A549 (cell line): ENCODE results near the gene CXCL17. TPM values are rescaled to one million over a fixed set of nuclear protein-coding genes. Genes with fewer than 3 reads are reported as not detected.

Experiments used
- ATAC-seq, 2 experiments: fragments of 200-7000 bp in 1 of 2; fragments of >200 bp in 1 of 2; cut with Nextera tagmentation in 1 of 2; cut with Tn5 transposase in 1 of 2; 3 replicates each; pipeline versions ENCODE4 v1.8.0 to v1.9.1; 2018 to 2020; ENCODE audit warnings: mild to moderate bottlenecking in 1 of 2, moderate library complexity in 1 of 2
- CTCF ChIA-PET: fragments of 300-600 bp; sonication (Branson Sonifier 250); formaldehyde crosslinking; extraction: SDS; loops from one replicate; lab custom pipeline; 2021; ENCODE audit warnings: antibody characterized with exemption, inconsistent platforms; lab: Yijun Ruan, JAX
- POLR2A ChIA-PET: fragments of 350-600 bp; formaldehyde crosslinking; extraction: SDS; loops from one replicate; lab custom pipeline; 2021; ENCODE audit warnings: antibody characterized with exemption, inconsistent platforms; lab: Yijun Ruan, JAX
- DNase-seq, 2 experiments: peaks; one replicate each; pipeline versions ENCODE4 v3.0.0 to v3.0.0-alpha.2; 2011 to 2016; ENCODE audit warnings: low read depth in 1 of 2, low spot score in 1 of 2
- FAIRE-seq: peaks from 2 replicates; lab custom pipeline; 2011; peaks lifted over from hg19 to GRCh38; lab: Jason Lieb, UNC
- H3K27ac ChIP-seq, 2 experiments: fragments of >200 bp; sonication (Bioruptor Twin); formaldehyde crosslinking; 3 replicates each; pipeline ENCODE4 v1.5.1; 2016 to 2017
- H3K4me1 ChIP-seq: fragments of >200 bp; sonication (Bioruptor Twin); formaldehyde crosslinking; 3 replicates; pipeline ENCODE4 v1.6.1; 2016
- H3K4me2 ChIP-seq: fragments of >200 bp; sonication (Bioruptor Twin); formaldehyde crosslinking; 3 replicates; pipeline ENCODE4 v1.6.1; 2016
- H3K4me3 ChIP-seq: fragments of >200 bp; sonication (Bioruptor Twin); formaldehyde crosslinking; 3 replicates; pipeline ENCODE4 v1.5.1; 2016
- H3K9me3 ChIP-seq: fragments of >200 bp; sonication (Bioruptor Twin); formaldehyde crosslinking; 3 replicates; pipeline ENCODE4 v1.6.1; 2016
- BHLHE40 ChIP-seq: IDR thresholded peaks from 2 replicates; pipeline ENCODE4 v1.6.1; 2012; ENCODE audit warnings: low read depth, low read length, inconsistent platforms
- CEBPB ChIP-seq, 2 experiments: fragments of >200 bp in 1 of 2; sonication (Bioruptor Twin) in 1 of 2; formaldehyde crosslinking in 1 of 2; IDR thresholded peaks; 2 replicates each; pipeline ENCODE4 v1.6.1; 2012 to 2016
- CHD4 ChIP-seq: fragments of 200-600 bp; sonication (generic); IDR thresholded peaks from 2 replicates; pipeline ENCODE4 v1.6.1; 2016; ENCODE audit warnings: antibody characterized with exemption, mild to moderate bottlenecking, borderline replicate concordance
- ESRRA ChIP-seq: fragments of 150-350 bp; IDR thresholded peaks from 2 replicates; pipeline ENCODE4 v1.6.1; 2014; ENCODE audit warnings: mild to moderate bottlenecking, low read length, borderline replicate concordance
- HDAC2 ChIP-seq: fragments of 200-600 bp; sonication (generic); IDR thresholded peaks from 2 replicates; pipeline ENCODE4 v1.6.1; 2016
- HOXB13 ChIP-seq: fragments of 250-450 bp; sonication (Bioruptor Pico); IDR thresholded peaks from 2 replicates; pipeline ENCODE4 v1.5.0; 2020; ENCODE audit warnings: low read depth, mild to moderate bottlenecking, moderate library complexity
- HOXB5 ChIP-seq: fragments of 250-450 bp; sonication (Bioruptor Pico); IDR thresholded peaks from 2 replicates; pipeline ENCODE4 v1.5.0; 2020; ENCODE audit warnings: mild to moderate bottlenecking, moderate library complexity
- KDM5A ChIP-seq: fragments of 200-600 bp; sonication (generic); IDR thresholded peaks from 2 replicates; pipeline ENCODE4 v1.6.1; 2016; ENCODE audit warnings: antibody characterized with exemption, mild to moderate bottlenecking
- MYC ChIP-seq: IDR thresholded peaks from 2 replicates; pipeline ENCODE4 v1.6.1; 2012; ENCODE audit warnings: mild to moderate bottlenecking, inconsistent platforms, low read length, improper control_type of control experiment, borderline replicate concordance
- NPAS2 ChIP-seq: fragments of 250-450 bp; sonication (Bioruptor Pico); IDR thresholded peaks from 2 replicates; pipeline ENCODE4 v1.8.0; 2022; ENCODE audit warnings: mild to moderate bottlenecking, moderate library complexity, borderline replicate concordance
- POLR2A ChIP-seq: IDR thresholded peaks from 2 replicates; pipeline ENCODE4 v1.6.1; 2012; ENCODE audit warnings: mild to moderate bottlenecking, low read length
- POLR2AphosphoS2 ChIP-seq: conservative IDR thresholded peaks from 2 replicates; pipeline ENCODE4 v1.6.1; 2012; ENCODE audit warnings: low read length, improper control_type of control experiment, inconsistent platforms
- RARB ChIP-seq: fragments of 250-450 bp; sonication (Bioruptor Pico); IDR thresholded peaks from 2 replicates; pipeline ENCODE4 v1.8.0; 2021; ENCODE audit warnings: mild to moderate bottlenecking, moderate library complexity
- SREBF2 ChIP-seq: fragments of 450-650 bp; IDR thresholded peaks from 2 replicates; pipeline ENCODE4 v1.6.1; 2014; ENCODE audit warnings: mild to moderate bottlenecking, moderate library complexity
- TFCP2L1 ChIP-seq: fragments of 250-450 bp; sonication (Bioruptor Pico); IDR thresholded peaks from 2 replicates; pipeline ENCODE4 v1.5.0; 2021; ENCODE audit warnings: mild to moderate bottlenecking
- ZFP36 ChIP-seq: fragments of 450-650 bp; IDR thresholded peaks from 2 replicates; pipeline ENCODE4 v1.6.1; 2014; ENCODE audit warnings: borderline replicate concordance; ENCODE audit not compliant: partially characterized antibody
- ZSCAN20 ChIP-seq: fragments of 250-450 bp; sonication (Bioruptor Pico); IDR thresholded peaks from 2 replicates; pipeline ENCODE4 v1.8.0; 2022; ENCODE audit warnings: mild to moderate bottlenecking, moderate library complexity
- WGBS: methylation state at CpG from one replicate; pipeline ENCODE4 v1.1.6; 2017; ENCODE audit errors: missing lambda C conversion rate; 5-methylcytosine and 5-hydroxymethylcytosine counted together
- polyA plus RNA-seq, 4 experiments: library from polyadenylated mRNA; depleted of rRNA in 3 of 4; stranded (reverse); fragments of >200 nt; fragmentation: RNase III in 1 of 4; extraction: RNeasy Plus Mini Kit Qiagen cat#74134 plus additional on column Dnase treatment in 1 of 4; gene quantifications; 2 replicates in 3 of 4; 3 replicates in 1 of 4; pipeline ENCODE4 v1.2.3, GENCODE V29; 2011 to 2017
- TF ChIP-seq, protein P1 (sequence below): fragments of 250-450 bp; sonication (Bioruptor Pico); IDR thresholded peaks from 2 replicates; pipeline ENCODE4 v1.5.0; 2020; ENCODE audit warnings: low read depth, mild to moderate bottlenecking, moderate library complexity
- TF ChIP-seq, protein P2 (sequence below): fragments of >200 bp; sonication (Bioruptor Twin); formaldehyde crosslinking; IDR thresholded peaks from 3 replicates; pipeline ENCODE4 v1.6.1; 2016
- TF ChIP-seq, protein P3 (sequence below): fragments of >200 bp; sonication (Bioruptor Twin); formaldehyde crosslinking; IDR thresholded peaks from 3 replicates; pipeline ENCODE4 v1.5.1; 2016
- TF ChIP-seq, protein P4 (sequence below): IDR thresholded peaks from 2 replicates; pipeline ENCODE4 v1.6.1; 2012
- TF ChIP-seq, protein P5 (sequence below): fragments of >200 bp; sonication (Bioruptor Twin); formaldehyde crosslinking; IDR thresholded peaks from 2 replicates; pipeline ENCODE4 v1.6.1; 2016
- TF ChIP-seq, protein P6 (sequence below): IDR thresholded peaks from 2 replicates; pipeline ENCODE4 v1.6.1; 2012; ENCODE audit warnings: low read depth, borderline replicate concordance
- TF ChIP-seq, protein P7 (sequence below): fragments of 150-350 bp; IDR thresholded peaks from 2 replicates; pipeline ENCODE4 v1.6.1; 2014; ENCODE audit warnings: low read depth, mild to moderate bottlenecking, low read length

Gene CXCL17
- polyA plus RNA-seq, 2 of the 4 experiments (the other 2 are of a cell fraction) = 0.14 TPM; not detected in 1

DNA sequence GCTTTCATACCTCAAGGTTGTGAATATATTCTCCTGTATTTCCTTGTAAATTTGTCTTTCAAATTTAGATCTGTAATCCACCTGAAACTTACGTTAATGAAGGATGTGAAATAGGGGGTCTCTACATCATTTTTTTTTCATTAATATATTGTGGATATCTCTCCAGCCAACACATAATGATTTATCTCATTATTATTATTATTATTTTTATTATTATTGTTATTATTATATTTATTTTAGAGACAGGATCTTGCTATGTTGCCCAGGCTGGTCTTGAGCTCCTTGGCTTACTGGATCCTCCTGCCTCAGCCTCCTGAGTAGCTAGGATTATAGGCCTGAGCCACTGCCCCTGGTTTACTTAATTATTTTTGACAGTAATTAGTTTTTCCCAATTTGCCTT is 11.3 kb downstream of the CXCL17 start:
- no peak overlapping the region for H3K4me2 ChIP-seq
- no peak for DNase-seq
- H3K4me3 ChIP-seq = no peak overlapping the region
- POLR2A ChIA-PET = no interaction called here
- H3K4me1 ChIP-seq = peaks cover 21% of the 10 kb centered on the region
- no peak overlapping the region for H3K27ac ChIP-seq
- no peaks in the 10 kb centered on the region for H3K9me3 ChIP-seq
- FAIRE-seq = peak; percentile 67
- no peak for ATAC-seq
- WGBS = 83% methylated on average over 1 of the region's 1 CpG
- CTCF ChIA-PET = interaction anchor here (0.8 to 6.3 kb wide), 4 partner anchors 10 to 31 kb away, joined by 3 to 58 read pairs (median 25); no protein-coding TSS in a partner anchor
- TF ChIP-seq TFCP2L1 (CRISPR knock-in tag) = no peak
- TF ChIP-seq, protein P1, sequence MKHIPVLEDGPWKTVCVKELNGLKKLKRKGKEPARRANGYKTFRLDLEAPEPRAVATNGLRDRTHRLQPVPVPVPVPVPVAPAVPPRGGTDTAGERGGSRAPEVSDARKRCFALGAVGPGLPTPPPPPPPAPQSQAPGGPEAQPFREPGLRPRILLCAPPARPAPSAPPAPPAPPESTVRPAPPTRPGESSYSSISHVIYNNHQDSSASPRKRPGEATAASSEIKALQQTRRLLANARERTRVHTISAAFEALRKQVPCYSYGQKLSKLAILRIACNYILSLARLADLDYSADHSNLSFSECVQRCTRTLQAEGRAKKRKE = no peak
- TF ChIP-seq, protein P2, sequence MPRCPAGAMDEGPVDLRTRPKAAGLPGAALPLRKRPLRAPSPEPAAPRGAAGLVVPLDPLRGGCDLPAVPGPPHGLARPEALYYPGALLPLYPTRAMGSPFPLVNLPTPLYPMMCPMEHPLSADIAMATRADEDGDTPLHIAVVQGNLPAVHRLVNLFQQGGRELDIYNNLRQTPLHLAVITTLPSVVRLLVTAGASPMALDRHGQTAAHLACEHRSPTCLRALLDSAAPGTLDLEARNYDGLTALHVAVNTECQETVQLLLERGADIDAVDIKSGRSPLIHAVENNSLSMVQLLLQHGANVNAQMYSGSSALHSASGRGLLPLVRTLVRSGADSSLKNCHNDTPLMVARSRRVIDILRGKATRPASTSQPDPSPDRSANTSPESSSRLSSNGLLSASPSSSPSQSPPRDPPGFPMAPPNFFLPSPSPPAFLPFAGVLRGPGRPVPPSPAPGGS = no peak
- TF ChIP-seq POLR2A = no peak
- no peak for TF ChIP-seq HDAC2
- no peak for TF ChIP-seq SREBF2
- no peak for TF ChIP-seq CEBPB (IDR thresholded peaks at IDR 0.05)
- no peak for TF ChIP-seq ESRRA
- TF ChIP-seq, protein P3, sequence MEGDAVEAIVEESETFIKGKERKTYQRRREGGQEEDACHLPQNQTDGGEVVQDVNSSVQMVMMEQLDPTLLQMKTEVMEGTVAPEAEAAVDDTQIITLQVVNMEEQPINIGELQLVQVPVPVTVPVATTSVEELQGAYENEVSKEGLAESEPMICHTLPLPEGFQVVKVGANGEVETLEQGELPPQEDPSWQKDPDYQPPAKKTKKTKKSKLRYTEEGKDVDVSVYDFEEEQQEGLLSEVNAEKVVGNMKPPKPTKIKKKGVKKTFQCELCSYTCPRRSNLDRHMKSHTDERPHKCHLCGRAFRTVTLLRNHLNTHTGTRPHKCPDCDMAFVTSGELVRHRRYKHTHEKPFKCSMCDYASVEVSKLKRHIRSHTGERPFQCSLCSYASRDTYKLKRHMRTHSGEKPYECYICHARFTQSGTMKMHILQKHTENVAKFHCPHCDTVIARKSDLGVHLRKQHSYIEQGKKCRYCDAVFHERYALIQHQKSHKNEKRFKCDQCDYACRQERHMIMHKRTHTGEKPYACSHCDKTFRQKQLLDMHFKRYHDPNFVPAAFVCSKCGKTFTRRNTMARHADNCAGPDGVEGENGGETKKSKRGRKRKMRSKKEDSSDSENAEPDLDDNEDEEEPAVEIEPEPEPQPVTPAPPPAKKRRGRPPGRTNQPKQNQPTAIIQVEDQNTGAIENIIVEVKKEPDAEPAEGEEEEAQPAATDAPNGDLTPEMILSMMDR = no peak
- TF ChIP-seq HOXB13 = no peak
- no peak for TF ChIP-seq RARB (CRISPR knock-in tag)
- TF ChIP-seq, protein P4, sequence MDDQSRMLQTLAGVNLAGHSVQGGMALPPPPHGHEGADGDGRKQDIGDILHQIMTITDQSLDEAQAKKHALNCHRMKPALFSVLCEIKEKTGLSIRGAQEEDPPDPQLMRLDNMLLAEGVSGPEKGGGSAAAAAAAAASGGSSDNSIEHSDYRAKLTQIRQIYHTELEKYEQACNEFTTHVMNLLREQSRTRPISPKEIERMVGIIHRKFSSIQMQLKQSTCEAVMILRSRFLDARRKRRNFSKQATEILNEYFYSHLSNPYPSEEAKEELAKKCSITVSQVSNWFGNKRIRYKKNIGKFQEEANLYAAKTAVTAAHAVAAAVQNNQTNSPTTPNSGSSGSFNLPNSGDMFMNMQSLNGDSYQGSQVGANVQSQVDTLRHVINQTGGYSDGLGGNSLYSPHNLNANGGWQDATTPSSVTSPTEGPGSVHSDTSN = no peak
- TF ChIP-seq HOXB5 (CRISPR knock-in tag) = no peak

DNA sequence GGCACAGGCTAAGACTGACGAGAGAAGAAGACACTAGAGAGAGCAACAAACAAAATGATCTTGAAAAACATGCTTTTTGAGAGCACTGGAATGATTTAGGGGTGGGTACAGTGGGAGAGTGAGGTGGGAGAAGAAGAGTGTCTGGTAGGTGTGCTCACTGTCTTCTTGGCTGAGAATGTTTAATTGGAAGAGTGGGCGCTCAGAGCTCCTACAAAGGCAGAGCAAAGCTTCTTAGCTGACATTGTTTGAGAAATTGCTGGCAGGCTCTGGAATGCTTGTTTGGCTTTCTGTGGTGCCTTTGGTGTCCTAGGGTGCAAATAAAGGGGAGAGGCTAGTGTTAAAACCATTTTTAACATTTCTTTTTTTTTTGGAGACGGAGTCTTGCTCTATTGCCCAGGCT is 14.1 kb downstream of the CXCL17 start:
- H3K4me3 ChIP-seq = no peak overlapping the region
- H3K4me2 ChIP-seq = no peak overlapping the region
- WGBS = 83% methylated on average over 3 of the region's 3 CpGs
- TF ChIP-seq, protein P5, sequence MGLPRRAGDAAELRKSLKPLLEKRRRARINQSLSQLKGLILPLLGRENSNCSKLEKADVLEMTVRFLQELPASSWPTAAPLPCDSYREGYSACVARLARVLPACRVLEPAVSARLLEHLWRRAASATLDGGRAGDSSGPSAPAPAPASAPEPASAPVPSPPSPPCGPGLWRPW = no peak
- TF ChIP-seq ZFP36 (no peak), RARB (CRISPR knock-in tag) (no peak), KDM5A (no peak), BHLHE40 (no peak)
- TF ChIP-seq, all 56 proteins: peak for 0
- CTCF ChIA-PET = interaction anchor here (0.7 to 7.6 kb wide), 9 partner anchors 8 to 320 kb away, joined by 3 to 74 read pairs (median 5); partner anchors contain the start of genes CEACAM1 and CXCL17
- FAIRE-seq (no peak), DNase-seq (no peak), ATAC-seq (no peak)
- POLR2A ChIA-PET = no interaction called here
- H3K4me1 ChIP-seq = peaks cover 22% of the 10 kb centered on the region
- H3K9me3 ChIP-seq = no peaks in the 10 kb centered on the region
- no peak overlapping the region for H3K27ac ChIP-seq

DNA sequence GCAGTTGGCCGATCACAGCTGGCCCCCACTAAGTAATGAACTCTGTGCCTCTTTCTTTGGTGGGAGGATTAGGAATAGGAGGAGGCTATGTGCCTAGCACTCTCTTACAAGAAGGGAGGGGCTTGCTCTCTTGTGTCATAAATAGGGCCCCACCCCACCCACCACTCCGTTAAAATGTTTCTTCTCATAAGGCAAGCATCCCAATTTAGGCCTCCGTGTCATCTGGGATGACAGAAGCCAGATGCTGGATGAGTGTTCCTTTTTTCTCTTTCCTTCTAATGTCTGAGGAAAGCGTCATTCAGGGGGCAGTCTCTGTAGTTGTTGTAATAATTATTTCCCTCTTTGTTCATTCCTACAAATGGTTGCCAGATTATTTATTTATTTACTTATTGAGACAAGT is 15.4 kb downstream of the CXCL17 start, which contains the start of gene LIPE:
Gene LIPE, minus strand, starts transcription at position 76 of the 400 bp plus-strand sequence. CDS start 239 bp downstream, outside the sequence.
- ATAC-seq = no peak
- CTCF ChIA-PET = interaction anchor here (1.3 to 7.6 kb wide), 8 partner anchors 11 to 319 kb away, joined by 4 to 74 read pairs (median 8); partner anchors contain the start of gene CXCL17
- H3K9me3 ChIP-seq = no peaks in the 10 kb centered on the region
- TF ChIP-seq, protein P6, sequence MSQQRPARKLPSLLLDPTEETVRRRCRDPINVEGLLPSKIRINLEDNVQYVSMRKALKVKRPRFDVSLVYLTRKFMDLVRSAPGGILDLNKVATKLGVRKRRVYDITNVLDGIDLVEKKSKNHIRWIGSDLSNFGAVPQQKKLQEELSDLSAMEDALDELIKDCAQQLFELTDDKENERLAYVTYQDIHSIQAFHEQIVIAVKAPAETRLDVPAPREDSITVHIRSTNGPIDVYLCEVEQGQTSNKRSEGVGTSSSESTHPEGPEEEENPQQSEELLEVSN = no peak
- TF ChIP-seq CHD4 (no peak), TFCP2L1 (CRISPR knock-in tag) (no peak), ZSCAN20 (CRISPR knock-in tag) (no peak), MYC (no peak), CEBPB (IDR thresholded peaks at IDR 0.05) (no peak), SREBF2 (no peak), POLR2A (no peak), POLR2AphosphoS2 (no peak), NPAS2 (CRISPR knock-in tag) (no peak), HOXB5 (CRISPR knock-in tag) (no peak)
- TF ChIP-seq, protein P7, sequence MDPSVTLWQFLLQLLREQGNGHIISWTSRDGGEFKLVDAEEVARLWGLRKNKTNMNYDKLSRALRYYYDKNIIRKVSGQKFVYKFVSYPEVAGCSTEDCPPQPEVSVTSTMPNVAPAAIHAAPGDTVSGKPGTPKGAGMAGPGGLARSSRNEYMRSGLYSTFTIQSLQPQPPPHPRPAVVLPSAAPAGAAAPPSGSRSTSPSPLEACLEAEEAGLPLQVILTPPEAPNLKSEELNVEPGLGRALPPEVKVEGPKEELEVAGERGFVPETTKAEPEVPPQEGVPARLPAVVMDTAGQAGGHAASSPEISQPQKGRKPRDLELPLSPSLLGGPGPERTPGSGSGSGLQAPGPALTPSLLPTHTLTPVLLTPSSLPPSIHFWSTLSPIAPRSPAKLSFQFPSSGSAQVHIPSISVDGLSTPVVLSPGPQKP = no peak
- no peak for DNase-seq
- no peak within 1 kb of the TSS for H3K4me2 ChIP-seq
- 86% methylated on average over 4 of the region's 4 CpGs for WGBS
- POLR2A ChIA-PET = no interaction called here
- H3K4me3 ChIP-seq = no peak within 1 kb of the TSS
- peaks cover 18% of the 10 kb centered on the region for H3K4me1 ChIP-seq
- no peak for FAIRE-seq
- H3K27ac ChIP-seq = no peak within 1 kb of the TSS
